SKM-1 treated with dmso at 0.1 percent for 144 hours (cell line): ENCODE measurements around the gene SETDB2.
A peak's percentile ranks its signal among the peaks of the same experiment; 100 is the strongest.

ENCODE experiments used
- DNase-seq: peaks from one replicate; lab custom pipeline; 2025; ENCODE audit not compliant: unreplicated experiment; lab: John Stamatoyannopoulos, UW

The SETDB2 gene

GRCh38 chr13:49428041-49428763 lies 15.9 kb upstream of the SETDB2 start:
- DNase-seq = peak; percentile 42

- no peak for DNase-seq
These were observed 15.0 kb upstream of the SETDB2 start for GRCh38 chr13:49429121-49429520.

- DNase-seq = no peak
These were observed 8.1 kb upstream of the SETDB2 start for GRCh38 chr13:49435992-49436391.

DNA sequence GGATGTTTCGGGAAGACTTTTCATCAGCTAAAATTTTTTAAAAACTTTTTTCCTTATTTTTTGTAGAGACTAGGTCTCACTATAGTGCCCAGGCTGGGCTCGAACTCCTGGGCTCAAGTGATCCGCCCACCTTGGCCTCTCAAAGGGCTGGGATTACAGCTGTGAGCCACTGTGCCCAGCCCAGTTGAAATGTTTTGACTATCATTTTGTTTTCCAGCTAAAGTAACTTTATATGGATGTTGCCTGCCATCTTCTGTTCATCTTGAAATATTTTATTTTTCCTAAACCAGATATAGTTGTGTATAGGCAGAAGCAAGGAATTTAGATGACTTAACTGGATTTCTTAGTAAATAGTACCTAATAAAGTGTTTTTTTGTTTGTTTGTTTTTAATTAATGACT lies 7.2 kb upstream of the SETDB2 start:
- no peak for DNase-seq

DNA sequence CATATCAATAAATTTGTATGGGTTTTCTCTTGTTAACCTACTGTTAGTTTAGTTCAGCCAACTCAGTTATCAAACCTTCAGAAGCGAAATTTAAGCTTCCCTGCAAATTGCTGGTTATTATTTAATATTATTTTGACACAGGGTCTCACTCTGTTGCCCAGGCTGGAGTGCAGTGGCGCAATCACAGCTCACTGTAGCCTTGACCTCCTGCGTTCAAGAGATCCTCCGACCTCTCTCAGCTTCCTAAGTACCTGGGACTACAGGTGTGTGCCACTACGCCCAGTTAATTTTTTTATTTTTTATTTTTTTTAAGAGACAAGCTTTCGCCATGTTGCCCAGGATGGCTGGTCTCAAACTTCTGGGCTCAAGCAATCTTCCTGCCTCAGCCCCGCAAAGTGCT lies 6.4 kb upstream of the SETDB2 start:
- DNase-seq = no peak

GRCh38 chr13:49439609-49440008 lies 4.5 kb upstream of the SETDB2 start:
- no peak for DNase-seq

DNA sequence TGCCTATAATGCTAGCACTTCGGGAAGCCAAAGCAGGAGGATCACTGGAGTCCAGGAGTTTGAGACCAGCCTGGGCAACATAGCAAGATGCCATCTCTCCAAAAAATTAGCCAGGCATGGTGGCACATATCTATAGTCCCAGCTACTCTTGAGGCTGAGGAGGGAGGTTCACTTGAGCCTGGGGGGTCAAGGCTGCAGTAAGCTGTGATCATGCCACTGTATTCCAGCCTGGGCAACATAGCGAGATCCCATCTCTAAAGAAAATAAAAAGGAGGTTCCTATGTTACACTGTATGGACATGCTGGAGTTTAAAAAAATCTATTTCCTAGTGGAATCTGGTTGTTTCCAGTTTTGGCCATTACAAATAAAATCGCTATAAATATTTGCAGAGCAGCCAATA lies 2.8 kb upstream of the SETDB2 start:
- DNase-seq = no peak

- no peak for DNase-seq
These were observed 2.2 kb upstream of the SETDB2 start for GRCh38 chr13:49441846-49442245.

- DNase-seq = no peak
These were observed 744 bp upstream of the SETDB2 start for GRCh38 chr13:49443357-49443703.

DNA sequence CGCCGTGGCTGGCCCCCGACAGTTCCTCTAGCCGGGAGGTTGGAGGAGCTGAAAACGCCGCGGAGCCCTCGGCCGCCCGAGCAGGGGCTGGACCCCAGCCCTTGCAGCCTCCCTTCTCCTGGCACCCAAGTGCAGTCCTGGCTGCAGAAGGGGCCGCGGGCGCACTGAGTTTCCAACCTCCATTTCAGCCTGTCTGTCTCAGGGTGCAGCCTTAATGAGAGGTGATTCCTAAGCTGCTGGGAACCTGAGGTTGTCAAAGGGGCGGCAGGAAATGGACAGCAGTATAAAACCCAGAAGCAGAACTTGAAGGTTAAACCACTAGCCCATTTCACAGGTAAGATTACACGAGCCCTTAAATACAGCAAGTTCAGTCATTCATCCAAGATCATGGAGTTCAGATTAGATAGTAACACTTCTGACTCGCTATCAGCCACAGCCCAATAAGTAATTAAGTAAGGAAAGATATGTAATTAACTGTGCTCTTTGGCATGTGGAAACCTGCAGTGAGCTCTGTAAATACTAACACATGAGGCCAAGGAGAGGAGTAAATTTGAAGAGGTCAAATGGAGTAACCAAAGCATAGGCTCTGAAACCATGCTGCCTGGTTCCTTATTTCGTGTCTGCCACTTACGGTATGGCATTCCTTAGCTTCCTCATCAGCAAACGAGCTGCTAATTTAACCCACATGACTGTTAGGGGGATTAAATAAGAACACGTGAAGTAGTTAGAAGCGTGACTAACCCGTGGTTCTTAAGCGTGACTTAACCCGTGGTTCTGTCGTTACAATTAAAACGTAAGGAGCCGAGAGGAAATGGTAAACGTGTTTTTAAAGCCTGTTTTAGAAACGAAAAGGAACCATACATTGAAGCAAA lies 686 bp downstream of the SETDB2 start:
- DNase-seq = peak; percentile 82

DNA sequence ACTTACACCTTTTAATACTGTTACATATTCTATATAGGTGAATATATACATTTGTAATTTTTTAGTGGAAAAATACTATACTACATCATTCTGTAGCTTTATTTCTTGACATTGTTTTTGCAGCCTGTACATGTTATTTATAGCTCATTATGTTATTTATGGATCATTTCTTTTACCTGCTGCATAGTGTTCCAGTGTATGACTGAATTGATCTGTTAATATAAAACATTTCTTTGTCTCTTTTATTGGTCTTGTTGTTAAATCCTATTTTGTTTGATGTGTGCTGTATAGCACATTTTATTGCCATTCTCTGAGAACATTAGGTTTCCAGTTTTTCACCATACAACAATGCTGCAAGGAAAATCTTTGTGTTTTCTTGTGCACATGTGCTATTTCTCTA lies 2.4 kb downstream of the SETDB2 start:
- DNase-seq = no peak

DNA sequence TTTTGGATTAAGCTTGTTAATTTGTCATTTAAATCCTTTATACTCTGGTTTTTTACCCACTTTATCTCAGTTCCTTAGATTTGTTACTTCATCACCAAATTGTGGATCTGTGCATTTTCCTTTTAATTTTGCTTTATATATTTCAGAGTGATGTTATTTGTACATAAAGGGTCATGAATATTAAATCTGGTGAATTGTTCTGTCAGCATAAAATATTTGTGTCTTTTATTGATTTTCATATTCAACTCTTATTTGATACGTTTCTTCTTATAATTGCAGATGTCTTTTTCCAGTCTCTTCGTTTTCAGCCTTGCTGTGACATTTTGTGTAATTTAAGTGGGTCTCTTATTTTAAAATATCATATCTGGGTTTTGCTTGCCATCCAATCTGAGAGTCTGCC lies 4.7 kb downstream of the SETDB2 start:
- DNase-seq = no peak

GRCh38 chr13:49450105-49450819 lies 6.2 kb downstream of the SETDB2 start:
- DNase-seq = peak; percentile 21

DNA sequence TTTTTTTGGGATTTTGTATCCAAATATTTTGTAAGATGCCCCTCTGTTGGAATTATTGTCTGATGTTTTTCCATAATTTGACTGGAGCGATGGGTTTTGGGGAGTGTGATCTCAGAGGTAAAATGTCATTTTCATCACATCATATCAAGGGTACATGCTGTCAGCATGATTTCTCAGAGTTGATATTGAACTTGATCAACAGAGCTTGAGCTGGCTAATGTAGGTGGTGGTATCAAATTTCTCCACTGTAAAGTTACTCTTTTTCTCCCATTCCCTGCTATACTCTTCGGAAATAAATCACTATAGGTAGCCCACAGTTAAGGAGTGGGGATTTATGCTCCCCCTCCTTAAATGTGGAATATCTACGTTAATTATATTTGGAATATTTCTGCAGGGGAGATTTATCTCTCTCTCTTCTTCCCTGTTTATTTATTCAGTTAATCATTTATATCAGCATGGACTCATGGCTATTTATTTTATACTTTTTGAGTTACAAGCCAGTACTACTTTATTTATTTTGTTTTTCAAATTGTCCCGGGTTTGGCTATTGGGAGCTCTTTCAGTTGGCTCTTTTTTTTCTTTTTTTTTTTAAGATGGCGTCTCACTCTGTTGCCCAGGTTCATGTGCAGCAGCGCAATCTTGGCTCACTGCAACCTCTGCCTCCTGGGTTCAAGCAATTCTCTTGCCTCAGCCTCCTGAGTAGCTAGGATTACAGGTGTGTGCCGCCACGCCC lies 8.8 kb downstream of the SETDB2 start:
- no peak for DNase-seq

- no peak for DNase-seq
These were observed 9.4 kb downstream of the SETDB2 start for GRCh38 chr13:49453465-49453864.

DNA sequence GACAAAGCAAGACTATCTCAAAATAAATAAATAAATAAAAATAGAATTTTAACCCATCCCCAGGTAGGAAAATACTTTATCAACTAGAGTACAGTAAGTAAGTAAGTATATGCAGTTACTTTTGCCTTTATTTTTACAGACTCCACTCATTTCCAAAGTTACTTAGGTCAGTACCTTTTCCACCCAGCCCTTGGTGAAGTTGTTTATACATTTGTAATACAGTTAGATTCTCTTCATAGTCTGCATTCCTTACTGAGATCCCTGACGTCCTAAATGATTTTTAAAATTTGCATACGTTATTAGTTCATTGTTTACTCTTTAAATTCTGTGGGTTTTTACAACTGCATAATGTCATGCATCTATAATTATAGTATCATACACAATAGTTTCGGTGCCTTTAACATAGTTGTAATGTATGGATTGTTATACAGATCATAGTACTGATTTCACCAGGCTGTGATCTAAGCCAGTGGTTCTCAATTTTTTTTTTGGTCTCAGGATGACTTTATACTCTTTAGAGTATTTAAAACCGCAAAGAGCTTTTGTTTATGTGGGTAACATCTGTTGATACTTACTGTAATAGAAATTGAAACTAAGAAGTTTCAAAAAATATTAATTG lies 10.4 kb downstream of the SETDB2 start:
- no peak for DNase-seq

GRCh38 chr13:49455007-49455398 lies 10.9 kb downstream of the SETDB2 start:
- DNase-seq = no peak

DNA sequence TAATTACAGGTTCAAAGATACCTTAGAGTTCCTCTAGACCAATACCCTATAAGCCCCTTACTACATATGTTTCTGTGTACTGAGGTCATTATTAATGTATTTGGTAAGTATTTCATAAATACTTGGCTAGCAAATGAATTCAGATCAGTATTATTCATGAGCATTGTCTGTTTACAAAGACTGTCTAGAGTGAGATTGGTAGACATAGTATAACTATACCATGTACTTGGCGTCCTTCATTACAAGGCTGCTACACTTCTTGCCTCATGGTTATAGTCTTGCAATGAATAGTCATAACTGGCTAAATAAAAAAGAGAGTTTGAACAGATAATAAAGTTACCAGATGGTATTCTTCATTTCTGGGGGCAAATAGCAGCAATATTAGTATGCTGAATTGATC lies 12.1 kb downstream of the SETDB2 start:
- no peak for DNase-seq

DNA sequence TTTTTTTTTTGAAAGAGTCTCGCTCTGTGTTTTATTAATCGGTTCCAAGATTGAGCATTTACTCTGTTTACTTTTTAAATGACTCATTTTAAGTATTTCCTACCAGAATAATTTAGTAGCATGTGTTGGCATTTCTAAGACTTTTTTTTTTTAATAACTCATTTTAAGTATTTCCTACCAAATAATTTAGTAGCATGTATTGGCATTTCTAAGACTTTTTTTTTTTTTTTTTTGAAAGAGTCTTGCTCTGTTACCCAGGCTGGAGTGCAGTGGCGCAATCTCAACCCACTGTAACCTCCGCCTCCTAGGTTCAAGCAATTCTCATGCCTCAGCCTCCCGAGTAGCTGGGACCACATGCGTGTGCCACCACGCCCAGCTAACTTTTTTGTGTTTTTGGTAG lies 13.1 kb downstream of the SETDB2 start:
- no peak for DNase-seq

DNA sequence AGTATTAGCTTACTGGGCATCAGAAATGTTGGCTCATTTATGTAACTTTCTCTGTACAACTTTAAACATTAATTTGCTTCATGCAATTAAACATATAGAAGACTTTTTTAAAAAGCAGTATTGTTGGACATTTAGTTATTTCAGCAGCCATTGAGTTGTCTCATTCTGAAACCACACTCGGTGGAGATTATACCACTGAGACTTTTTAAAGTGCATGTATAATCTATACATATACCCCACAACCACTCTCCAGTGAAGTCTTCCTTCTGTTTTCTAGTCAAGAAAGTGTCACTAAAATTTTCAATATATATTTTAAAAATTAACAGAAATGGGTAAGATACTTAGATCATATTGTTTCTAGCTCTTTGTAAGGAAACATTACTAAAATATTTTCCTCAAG lies 15.5 kb downstream of the SETDB2 start:
- DNase-seq = no peak

DNA sequence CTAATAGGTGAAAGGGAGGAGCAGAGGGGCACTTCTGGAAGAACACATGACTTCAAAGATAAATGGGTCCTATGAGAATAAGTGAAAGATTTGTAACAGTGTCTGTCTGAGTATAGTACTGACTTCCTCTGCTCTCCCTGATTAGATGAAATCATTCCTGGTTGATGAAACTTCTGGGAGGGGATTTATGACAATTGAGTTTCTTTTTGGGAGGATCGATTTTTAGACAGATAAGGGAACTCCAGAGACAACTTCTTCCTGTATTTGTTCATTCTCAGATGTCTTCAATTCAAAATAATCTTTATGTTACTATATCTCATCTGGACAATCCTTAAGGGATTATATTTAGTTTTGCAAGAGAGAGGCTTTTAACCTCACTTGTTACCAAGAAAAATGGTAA lies 20.0 kb downstream of the SETDB2 start:
- DNase-seq = no peak
